Sciatic nerve (tissue), 2 donors: ENCODE measurements around the gene USP14. TPM values are rescaled to one million over a fixed set of nuclear protein-coding genes. Genes with fewer than 3 reads are reported as not detected.

Source experiments
- ATAC-seq: fragments of 200-7000 bp; cut with Tn5 transposase; one replicate; pipeline ENCODE4 v1.9.1; 2020; ENCODE audit warnings: mild to moderate bottlenecking, moderate library complexity
- DNase-seq: peaks from one replicate; pipeline ENCODE4 v3.0.0-alpha.2; 2020; ENCODE audit warnings: low spot score
- intact Hi-C: fragments of 100-400 bp; cut with DNase I; formaldehyde crosslinking; loops from one replicate; pipeline ENCODE4 v1.14.2; 2022
- total RNA-seq: library from RNA; stranded (reverse); fragmentation: NEBNext Ultra II Directional; extraction: Animal tissue kit (Norgen Biotek cat#: 25700); gene quantifications from one replicate; pipeline ENCODE4 v1.2.1, GENCODE V29; 2021
- donor health status: DM: no; HTN: no; CAD: no.
- donor health status: DM: no; HTN: no; CAD: no.

Gene USP14
- total RNA-seq, 1 donor from 2014 or later = 57.2 TPM

DNA sequence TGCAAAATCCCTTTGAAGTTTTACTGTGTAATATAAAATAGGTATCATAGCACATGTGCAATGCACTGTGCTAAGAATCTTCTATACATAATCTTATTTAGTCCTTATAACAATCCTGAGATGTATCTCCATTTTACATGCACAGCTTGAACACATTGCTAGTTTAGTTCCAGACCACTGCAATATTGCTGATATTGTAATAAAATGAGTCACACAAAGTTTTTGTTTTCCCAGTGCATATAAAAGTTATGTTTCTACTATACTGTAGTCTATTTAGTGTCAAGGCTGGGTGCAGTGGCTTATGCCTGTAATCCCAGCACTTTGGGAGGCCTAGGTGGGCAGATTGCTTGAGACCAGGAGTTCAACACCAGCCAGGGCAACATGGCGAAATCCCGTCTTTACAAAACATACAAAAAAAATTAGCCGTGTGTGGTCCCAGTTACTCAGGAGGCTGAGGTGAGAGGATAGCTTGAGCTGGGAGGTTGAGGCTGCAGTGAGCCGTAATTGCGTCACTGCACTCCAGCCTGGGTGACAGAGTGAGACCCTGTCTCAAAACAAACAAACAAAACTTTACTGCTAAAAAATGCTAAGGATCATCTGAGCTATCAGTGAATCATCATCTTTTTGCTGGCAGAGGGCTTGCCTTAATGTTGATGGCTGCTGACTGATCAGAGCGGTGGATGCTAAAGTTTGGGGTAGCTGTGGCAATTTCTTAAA is 1.7 kb upstream of the USP14 start:
- DNase-seq = no peak
- intact Hi-C loops = no loop called here
- ATAC-seq = no peak

DNA sequence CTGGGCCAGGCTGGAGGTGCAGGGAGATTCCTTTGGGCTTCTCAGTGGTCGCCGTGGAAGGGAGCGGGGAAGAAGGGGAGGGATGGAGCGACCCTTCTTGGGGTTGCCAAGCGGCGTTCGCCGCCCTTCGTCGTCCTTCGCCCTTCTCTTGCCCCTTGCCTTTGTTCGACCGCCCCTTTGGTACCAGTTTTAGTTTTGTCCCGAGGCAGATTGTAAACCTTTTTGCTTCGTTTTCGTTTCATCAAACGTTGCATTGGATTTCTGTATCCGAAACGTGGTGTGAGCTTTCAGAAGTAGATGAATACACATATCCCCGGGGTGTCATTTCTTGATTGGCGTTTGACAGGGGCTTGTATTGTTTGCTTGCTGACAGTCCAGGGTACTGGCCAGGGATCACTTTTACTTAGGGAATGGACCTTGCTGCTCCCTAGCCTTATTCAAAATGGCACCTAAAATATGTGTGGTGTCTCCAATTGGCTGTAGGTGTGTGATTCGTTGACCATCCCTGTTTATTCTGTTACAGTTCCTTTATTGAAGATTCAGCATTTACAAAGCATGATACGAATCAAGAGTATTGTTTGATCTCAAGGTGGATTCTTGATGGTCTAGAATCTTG is 788 bp downstream of the USP14 start:
- ATAC-seq (no peak), DNase-seq (no peak)
- intact Hi-C loops = no loop called here

DNA sequence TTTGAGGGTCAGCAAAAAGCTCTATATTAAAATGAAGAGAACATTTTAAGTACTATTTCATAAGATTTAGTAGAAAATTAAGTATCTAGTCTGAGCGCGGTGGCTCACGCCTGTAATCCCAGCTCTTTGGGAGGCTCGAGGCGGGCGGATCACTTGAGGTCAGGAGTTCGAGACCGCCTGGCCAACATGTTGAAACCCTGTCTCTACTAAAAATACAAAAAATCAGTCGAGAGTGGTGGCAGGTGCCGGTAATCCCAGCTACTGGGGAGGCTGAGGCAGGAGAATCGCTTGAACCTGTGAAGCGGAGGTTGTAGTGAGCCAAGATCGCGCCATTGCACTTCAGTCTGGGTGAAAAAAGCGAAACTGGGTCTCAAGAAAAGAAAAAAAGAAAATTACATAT is 1.6 kb downstream of the USP14 start:
- DNase-seq = no peak
- ATAC-seq = no peak
- intact Hi-C loops = no loop called here

DNA sequence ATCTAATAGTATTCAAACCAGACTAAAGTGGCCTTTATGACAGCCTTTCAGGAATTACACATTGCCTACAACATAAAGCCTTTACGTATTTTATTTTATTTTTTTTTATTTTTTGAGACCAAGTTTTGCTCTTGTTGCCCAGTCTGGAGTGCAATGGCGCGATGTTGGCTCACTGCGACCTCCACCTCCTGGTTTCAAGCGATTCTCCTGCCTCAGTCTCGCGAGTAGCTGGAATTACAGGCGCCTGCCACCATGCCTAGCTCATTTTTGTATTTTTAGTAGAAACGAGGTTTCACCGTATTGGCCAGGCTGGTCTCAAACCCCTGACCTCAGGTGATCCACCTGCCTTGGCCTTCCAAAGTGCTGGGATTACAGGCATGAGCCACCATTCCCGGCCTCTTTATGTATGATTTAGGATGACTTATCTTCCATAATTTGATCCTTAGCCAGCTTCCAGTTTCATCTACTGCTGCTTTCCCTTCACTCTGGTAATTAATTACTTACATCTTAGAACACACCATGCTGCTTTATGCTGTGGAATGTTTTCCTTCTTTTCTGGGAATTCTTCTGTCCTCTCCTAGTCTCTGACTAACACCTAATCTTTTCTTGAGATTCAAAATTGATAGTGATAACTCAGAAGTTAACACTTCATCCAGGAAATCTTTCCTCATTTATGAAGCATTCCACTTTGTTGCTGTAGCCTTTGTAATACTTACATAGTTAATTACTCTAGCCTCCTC is 2.6 kb downstream of the USP14 start:
- intact Hi-C loops = no loop called here
- DNase-seq = no peak
- no peak for ATAC-seq

DNA sequence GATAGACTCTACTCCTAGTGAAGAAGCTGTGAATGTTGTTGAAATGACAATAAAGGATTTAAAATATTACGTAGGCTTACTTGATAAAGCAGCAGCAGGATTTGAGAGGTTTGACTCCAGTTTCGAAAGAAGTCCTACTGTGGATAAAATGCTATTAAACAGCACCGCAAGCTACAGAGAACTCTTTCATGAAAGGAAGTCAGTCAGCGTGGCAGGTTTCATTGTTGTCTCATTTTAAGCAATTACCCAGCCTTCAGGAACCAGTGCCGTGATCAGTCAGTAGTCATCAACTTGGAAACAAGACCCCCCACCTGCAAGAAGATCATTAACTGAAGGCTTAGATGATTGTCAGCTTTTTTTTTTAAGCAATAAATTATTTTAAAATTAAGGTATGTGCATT is 14.0 kb downstream of the USP14 start:
- intact Hi-C loops = no loop called here
- no peak for ATAC-seq

DNA sequence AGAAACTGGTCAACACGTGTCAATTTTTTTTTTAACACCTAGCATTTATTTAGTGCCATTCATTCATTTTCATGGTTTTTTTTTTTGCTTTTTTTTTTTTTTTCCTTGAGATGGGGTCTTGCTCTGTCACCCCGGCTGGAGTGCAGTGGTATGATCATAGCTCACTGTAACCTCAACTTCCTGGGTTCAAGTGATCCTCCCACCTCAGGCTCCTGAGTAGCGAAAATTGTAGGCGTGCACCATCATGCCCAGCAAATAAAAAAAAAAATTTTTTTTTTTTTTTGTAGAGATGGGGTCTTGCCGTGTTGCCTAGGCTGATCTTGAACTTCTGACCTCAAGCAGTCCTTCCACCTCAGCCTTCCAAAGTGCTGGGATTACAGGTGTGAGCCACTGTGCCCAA is 21.1 kb downstream of the USP14 start:
- DNase-seq (no peak), ATAC-seq (no peak)
- intact Hi-C loops = no loop called here

More for the DNA sequence above, 14.0 kb downstream of the USP14 start:
- DNase-seq = no peak

DNA sequence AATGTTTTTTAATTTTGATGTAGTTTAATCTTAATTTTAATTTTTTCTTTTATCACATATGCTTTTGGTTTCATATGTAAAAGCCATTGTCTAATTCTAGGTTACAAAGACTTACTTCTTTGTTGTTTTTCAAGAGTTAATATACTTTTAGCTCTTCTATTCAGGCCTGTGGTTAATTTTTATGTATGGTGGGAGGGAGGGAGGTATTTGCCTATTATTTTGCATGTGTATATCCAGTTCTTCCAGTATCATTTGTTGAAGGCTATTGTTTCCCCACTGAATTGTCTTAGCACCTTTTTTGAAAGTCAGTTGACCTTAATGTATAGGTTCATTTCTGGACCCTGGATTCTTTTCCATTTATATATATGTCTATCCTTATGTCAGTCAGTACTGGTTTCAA is 23.4 kb downstream of the USP14 start:
- no peak for ATAC-seq
- intact Hi-C loops = no loop called here

DNA sequence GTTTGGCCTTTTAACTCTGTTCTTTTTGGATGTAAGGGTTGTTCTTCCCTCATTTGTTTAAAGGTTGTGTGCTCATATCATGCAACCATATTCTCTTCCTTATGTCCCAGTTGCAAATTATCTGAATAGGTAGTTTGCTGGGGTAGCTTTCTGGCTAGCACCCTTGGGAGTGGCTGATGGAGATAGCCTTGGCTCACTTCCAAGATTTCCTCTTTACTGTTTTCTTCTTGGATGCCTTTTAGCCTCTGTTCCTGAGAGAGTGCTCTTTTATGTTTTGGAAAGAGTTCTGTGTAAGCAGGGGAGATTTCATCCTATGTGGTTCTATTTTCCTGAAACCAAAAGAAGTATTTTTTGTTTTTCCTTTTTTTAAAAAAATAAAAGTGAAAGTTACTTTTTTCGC is 25.4 kb downstream of the USP14 start:
- intact Hi-C loops = no loop called here
- ATAC-seq (peak; percentile 60), DNase-seq (no peak)

More for the DNA sequence above, 23.4 kb downstream of the USP14 start:
- no peak for DNase-seq

DNA sequence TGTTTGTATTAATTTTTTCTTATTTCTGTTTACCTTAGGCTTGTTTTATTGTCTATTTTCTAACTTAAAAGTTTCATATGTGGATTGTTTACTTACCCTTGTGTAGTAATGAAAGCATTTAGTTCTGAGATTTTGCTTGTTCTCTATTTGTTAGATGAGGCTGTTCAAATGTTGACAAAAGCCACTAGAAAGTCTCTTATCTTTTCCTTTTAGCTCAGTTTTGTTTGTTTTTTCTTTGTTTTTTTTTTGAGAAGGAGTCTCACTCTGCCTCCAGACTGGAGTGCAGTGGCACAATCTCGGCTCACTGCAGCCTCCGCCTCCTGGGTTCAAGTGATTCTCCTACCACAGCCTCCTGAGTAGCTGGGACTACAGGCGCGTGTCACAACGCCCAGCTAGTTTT is 30.9 kb downstream of the USP14 start:
- ATAC-seq (no peak), DNase-seq (no peak)
- intact Hi-C loops = no loop called here

DNA sequence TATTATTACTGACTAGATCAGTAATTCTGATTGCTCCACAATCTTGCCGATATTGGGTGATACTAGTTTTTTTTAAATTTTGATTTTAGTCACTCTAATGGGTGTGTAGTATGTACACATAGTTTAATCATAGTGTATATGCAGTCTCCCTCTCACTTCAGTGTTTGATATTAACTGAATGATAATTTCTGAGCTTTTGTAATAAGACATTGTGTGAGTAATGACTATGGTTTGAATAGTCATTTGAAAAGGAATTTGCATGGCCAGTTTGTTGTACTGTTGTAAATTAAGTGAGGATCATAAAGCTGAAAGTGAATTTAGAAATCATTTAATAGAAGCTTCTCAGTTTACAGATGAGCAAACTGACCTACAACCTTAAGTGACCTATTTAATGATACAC is 33.4 kb downstream of the USP14 start:
- DNase-seq (no peak), ATAC-seq (no peak)
- intact Hi-C loops = no loop called here

DNA sequence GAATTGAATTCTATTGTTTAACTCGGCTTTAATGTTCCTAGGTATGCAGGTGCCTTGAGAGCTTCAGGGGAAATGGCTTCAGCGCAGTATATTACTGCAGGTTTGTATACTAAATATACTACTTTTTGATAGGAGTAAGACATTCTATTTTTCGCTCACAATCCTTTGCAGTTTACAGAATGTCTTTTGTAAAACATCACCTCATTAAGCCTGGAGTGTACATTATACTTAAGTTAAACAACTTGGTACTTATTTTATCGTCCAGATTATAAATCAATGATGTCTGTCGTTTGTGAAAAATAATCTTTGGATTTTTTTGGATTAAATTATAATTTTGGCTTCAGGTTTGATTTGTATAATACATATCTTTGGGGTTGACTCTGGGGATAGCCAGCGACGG is 34.4 kb downstream of the USP14 start:
- no peak for ATAC-seq
- no peak for DNase-seq
- intact Hi-C loops = no loop called here

DNA sequence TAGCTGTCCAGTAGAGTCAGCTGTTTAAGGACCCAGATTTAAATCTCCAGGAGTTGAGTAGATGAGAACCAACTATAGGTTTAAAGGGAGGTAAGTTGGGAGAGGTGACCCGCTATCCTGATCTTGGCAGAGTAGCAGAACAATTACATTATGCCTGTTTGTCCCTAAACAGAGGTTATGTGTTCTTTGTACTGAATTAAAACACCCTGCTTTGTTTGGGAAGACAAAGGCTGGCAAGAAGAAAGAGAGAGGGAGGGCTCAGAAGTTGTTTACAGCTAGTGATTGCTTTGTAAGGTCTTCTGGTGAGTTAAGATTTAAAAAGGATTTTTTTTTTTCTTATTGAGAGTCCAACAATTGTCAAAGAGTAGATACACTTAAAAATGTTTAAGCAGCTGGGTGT is 37.3 kb downstream of the USP14 start:
- no peak for ATAC-seq
- DNase-seq = no peak
- intact Hi-C loops = no loop called here

DNA sequence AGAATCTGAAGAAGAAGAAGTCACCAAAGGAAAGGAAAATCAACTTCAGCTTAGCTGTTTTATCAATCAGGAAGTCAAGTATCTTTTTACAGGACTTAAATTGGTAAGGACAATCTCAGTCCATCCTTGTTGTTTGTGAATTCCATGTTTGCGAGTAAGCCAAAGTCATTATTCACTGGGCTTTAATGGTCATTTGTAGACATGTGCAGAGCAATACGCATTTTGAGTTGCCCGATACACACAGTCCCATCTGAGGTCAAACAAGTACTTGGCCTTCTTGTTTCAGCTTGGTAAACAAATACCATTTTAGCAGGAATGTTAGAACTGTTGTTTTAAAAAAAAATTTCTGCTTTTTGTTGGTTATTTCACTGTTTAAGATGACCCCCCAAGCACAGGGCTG is 40.9 kb downstream of the USP14 start:
- intact Hi-C loops = no loop called here
- ATAC-seq (no peak), DNase-seq (no peak)

DNA sequence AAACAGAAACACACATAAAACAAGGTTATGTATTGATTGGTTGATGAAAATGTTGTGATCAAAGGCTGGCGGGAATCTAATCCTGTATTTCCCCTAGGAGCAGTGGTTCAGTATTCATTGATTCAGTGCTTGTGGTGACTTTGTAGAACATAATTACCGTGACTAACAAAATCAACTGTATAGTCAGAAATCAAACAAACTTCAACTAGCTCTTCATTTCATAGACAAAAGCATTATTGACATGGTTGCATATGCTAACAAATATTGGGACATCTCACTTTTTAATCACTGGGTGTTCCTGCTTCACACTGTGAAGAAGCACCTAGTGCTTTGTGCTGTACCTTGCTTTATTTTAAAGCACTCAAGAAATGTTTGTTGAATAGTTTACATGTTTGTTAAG is 41.4 kb downstream of the USP14 start:
- no peak for ATAC-seq
- no peak for DNase-seq
- intact Hi-C loops = no loop called here

DNA sequence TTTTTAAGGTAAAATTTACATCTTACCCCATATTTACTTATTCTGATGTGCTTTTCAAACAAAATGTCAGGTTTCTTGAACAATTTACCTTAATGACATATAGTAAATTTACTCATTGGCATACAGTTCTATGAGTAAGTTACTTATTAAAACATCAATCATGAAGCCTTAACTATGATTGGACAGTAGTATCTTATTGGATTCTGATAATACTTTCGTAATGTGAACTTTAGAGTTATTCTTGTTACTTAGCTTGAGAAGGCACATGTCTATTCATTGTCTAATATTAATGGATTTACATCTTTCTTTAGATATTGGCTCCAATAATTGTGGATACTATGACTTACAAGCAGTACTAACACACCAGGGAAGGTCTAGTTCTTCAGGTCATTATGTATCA is 51.7 kb downstream of the USP14 start:
- DNase-seq (no peak), ATAC-seq (no peak)
- intact Hi-C loops = no loop called here

DNA sequence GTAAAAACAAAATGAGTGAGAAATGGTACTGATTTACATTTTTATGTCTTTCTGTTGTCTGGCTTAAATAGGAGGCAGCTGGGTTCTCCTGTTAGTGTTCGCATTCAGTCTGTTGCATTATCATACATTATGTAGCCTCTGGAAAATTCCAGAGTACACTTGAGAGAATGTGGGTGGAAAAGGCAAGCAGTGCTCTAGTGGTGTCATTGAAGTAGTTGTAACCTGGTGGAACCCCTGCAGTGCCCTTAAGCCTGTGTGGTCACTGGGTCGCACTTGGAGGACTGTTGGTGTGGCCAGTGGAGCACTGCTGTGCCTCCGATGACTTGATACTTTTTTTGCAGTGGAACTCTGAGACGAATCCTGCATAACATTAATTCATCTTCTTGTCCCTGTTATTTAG is 52.4 kb downstream of the USP14 start:
- ATAC-seq (no peak), DNase-seq (no peak)
- intact Hi-C loops = no loop called here

DNA sequence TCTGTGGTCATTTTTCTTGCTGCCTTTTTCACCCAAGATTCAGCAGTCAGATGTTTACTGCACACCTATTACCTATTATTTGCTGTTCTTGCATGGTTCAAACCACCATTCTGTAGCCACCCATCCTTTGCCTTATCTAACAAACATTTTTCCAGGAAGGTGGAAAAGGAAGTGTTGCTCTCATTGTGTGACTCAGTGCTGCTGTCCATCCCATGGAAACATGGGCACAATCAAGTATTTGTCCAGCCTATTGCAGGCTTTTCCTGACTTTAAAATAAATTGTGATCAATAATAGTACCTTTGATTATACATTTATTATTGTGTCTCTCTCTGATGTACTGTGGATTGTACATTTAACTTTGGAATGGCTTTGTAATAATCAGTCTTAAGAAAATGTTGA is 53.2 kb downstream of the USP14 start:
- intact Hi-C loops = no loop called here
- DNase-seq = no peak

DNA sequence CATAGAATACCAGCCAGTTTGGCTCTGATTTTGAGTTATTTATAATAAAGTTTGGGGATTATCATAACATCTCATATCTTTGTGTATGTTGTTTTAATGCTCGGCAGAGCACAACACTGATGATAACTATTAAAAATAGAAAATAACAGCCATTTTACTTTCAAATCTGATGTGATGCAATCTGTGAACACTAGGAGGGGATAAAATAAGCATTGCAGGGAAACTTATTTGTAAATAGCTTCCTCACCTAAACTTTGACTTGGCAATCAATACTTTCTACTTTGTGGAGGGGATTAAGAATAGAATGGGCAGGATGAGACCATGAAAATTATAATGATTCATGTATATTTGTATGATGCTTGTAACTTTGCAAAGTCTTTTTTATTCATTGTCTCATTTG is 54.4 kb downstream of the USP14 start:
- intact Hi-C loops = no loop called here
- ATAC-seq (no peak), DNase-seq (no peak)

More for the DNA sequence above, 53.2 kb downstream of the USP14 start:
- ATAC-seq = no peak

DNA sequence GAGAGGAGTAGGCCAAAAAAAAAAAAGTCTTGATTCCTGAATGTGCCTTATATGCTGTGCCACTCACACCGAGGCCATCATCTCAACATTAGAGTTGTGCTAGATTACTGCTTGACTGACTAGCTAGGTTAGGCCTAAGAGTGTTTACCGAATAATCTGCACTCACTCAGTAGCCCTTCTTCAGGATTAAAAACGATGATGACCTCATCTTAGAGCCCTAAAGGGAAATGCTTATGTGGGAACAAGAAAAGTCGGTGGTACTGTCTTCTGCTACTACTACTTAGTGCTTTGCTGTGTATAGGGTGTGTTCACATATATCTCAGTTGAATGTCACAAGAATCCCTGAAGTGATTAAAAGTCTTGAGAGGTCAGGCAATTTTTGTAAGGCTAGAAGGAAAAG is 55.1 kb downstream of the USP14 start:
- DNase-seq (no peak), ATAC-seq (no peak)
- intact Hi-C loops = no loop called here

DNA sequence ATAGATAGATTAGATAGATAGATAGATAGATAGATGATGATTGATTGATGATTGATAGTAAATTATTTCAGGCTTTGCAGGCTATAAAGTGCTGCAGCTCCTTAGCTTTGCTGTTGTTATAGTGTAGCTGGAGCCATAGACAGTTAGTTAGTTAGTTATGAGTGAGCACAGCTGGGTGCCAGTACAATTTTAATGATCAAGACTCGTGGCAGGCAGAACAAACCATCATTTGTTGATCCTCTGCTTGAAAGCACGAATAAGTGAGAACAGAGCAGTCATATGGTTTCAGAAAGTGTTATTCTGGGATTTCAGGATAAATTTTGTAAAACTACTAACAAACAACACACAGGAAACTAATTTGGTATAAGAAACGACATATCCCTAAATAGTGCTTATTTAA is 55.6 kb downstream of the USP14 start:
- intact Hi-C loops = no loop called here
- DNase-seq (no peak), ATAC-seq (no peak)
